K562 (cell line): Measurements from ENCODE around the gene SHC1. TPM values are rescaled to one million over a fixed set of nuclear protein-coding genes. Genes with fewer than 3 reads are reported as not detected.

ENCODE experiments used
- AFF1 ChIP-seq, 2 experiments: fragments of 450-650 bp; IDR thresholded peaks; 2 replicates each; pipeline ENCODE4 v1.6.1; 2018; ENCODE audit warnings: mild to moderate bottlenecking in 2 of 2, low read depth in 1 of 2; ENCODE audit not compliant: partially characterized antibody in 2 of 2
- CEBPB ChIP-seq: fragments of 450-650 bp; IDR thresholded peaks from 2 replicates; pipeline ENCODE4 v1.6.1; 2016; ENCODE audit warnings: missing genetic modification characterization, missing compliant biosample characterization
- EGR1 ChIP-seq: fragments of 450-650 bp; conservative IDR thresholded peaks from 2 replicates; pipeline ENCODE4 v1.6.1; 2017; ENCODE audit warnings: mild to moderate bottlenecking
- NR2F6 ChIP-seq: fragments of 450-650 bp; formaldehyde crosslinking; IDR thresholded peaks from 2 replicates; pipeline ENCODE4 v1.4.0; 2020; ENCODE audit warnings: mild to moderate bottlenecking
- POU5F1 ChIP-seq: fragments of 150-350 bp; IDR thresholded peaks from 2 replicates; pipeline ENCODE4 v1.6.1; 2014; ENCODE audit warnings: borderline replicate concordance, low read length, low read depth, mild to moderate bottlenecking; ENCODE audit not compliant: partially characterized antibody
- RHOXF2B ChIP-seq: fragments of 250-450 bp; sonication (Bioruptor Pico); conservative IDR thresholded peaks from 2 replicates; pipeline ENCODE4 v1.5.1; 2021
- SMAD2 ChIP-seq: fragments of 150-350 bp; IDR thresholded peaks from 2 replicates; pipeline ENCODE4 v1.6.1; 2014; ENCODE audit warnings: low read depth, mild to moderate bottlenecking, low read length
- ZBTB7A ChIP-seq: IDR thresholded peaks from 2 replicates; pipeline ENCODE4 v1.6.1; 2011; ENCODE audit warnings: low read depth, mild to moderate bottlenecking, low read length, moderate library complexity, borderline replicate concordance; ENCODE audit not compliant: control insufficient read depth
- ZNF311 ChIP-seq: fragments of 250-450 bp; sonication (Bioruptor Pico); IDR thresholded peaks from 2 replicates; pipeline ENCODE4 v1.4.0; 2020; ENCODE audit warnings: mild to moderate bottlenecking, moderate library complexity
- polyA plus RNA-seq, 8 experiments: library from polyadenylated mRNA; depleted of rRNA in 4 of 8; stranded (reverse) in 5 of 8; unstranded in 3 of 8; fragments of >200 nt; fragmentation: Nextera tagmentation in 2 of 8; fragmentation: Illumina TruSeq in 1 of 8; extraction: Ambion mirVana in 2 of 8; extraction: Trizol in 1 of 8; gene quantifications; 2 replicates each; pipeline versions ENCODE4 v1.2.1 to v1.2.3, GENCODE V29; 2011 to 2014; ENCODE audit warnings: inconsistent platforms in 1 of 8, missing spikeins in 1 of 8
- total RNA-seq, 7 experiments: library from RNA; depleted of rRNA in 6 of 7; stranded (reverse); fragments of >200 nt in 6 of 7; fragmentation: Illumina TruSeq in 2 of 7; extraction: Trizol in 2 of 7; gene quantifications; 2 replicates each; pipeline versions ENCODE4 v1.2.1 to v1.2.3, GENCODE V29; 2011 to 2021; ENCODE audit warnings: low replicate concordance in 1 of 7
- TF ChIP-seq, protein P1 (sequence below): sonication (generic); IDR thresholded peaks from 2 replicates; pipeline ENCODE4 v1.6.1; 2016
- TF ChIP-seq, protein P2 (sequence below): IDR thresholded peaks from 2 replicates; pipeline ENCODE4 v1.6.1; 2011; ENCODE audit warnings: borderline replicate concordance, low read depth, mild to moderate bottlenecking, moderate library complexity, low read length; ENCODE audit not compliant: insufficient read depth, poor library complexity, severe bottlenecking
- TF ChIP-seq, protein P3 (sequence below): fragments of 150-350 bp; conservative IDR thresholded peaks from 2 replicates; pipeline ENCODE4 v1.6.1; 2014; ENCODE audit warnings: low read length
- TF ChIP-seq, protein P4 (sequence below): fragments of 450-650 bp; IDR thresholded peaks from 2 replicates; pipeline ENCODE4 v1.7.1; 2018; ENCODE audit warnings: mild to moderate bottlenecking, low read depth; ENCODE audit not compliant: partially characterized antibody

The SHC1 gene
- total and polyA plus RNA-seq, 9 of the 15 experiments (the other 6 are each of a cell fraction or from before 2014, with no cell fraction given) = 4.1 to 113 (median 51.9) TPM

- TF ChIP-seq, protein P1, sequence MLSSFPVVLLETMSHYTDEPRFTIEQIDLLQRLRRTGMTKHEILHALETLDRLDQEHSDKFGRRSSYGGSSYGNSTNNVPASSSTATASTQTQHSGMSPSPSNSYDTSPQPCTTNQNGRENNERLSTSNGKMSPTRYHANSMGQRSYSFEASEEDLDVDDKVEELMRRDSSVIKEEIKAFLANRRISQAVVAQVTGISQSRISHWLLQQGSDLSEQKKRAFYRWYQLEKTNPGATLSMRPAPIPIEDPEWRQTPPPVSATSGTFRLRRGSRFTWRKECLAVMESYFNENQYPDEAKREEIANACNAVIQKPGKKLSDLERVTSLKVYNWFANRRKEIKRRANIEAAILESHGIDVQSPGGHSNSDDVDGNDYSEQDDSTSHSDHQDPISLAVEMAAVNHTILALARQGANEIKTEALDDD = no peak
- TF ChIP-seq NR2F6 (no peak), RHOXF2B (CRISPR knock-in tag) (no peak), AFF1 (IDR thresholded peaks at IDR 0.05; ENCODE audit: low read depth in 1 of 2, partially characterized antibody in 2 of 2) (peak in 1 of 2 experiments; percentile 54), ZBTB7A (no peak), SMAD2 (no peak), POU5F1 (no peak), EGR1 (peak; percentile 25; the same call in 1 of the 2 replicates), ZNF311 (CRISPR knock-in tag) (no peak), CEBPB (tag) (no peak)
- TF ChIP-seq, protein P2, sequence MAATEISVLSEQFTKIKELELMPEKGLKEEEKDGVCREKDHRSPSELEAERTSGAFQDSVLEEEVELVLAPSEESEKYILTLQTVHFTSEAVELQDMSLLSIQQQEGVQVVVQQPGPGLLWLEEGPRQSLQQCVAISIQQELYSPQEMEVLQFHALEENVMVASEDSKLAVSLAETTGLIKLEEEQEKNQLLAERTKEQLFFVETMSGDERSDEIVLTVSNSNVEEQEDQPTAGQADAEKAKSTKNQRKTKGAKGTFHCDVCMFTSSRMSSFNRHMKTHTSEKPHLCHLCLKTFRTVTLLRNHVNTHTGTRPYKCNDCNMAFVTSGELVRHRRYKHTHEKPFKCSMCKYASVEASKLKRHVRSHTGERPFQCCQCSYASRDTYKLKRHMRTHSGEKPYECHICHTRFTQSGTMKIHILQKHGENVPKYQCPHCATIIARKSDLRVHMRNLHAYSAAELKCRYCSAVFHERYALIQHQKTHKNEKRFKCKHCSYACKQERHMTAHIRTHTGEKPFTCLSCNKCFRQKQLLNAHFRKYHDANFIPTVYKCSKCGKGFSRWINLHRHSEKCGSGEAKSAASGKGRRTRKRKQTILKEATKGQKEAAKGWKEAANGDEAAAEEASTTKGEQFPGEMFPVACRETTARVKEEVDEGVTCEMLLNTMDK = no peak
- TF ChIP-seq, protein P3, sequence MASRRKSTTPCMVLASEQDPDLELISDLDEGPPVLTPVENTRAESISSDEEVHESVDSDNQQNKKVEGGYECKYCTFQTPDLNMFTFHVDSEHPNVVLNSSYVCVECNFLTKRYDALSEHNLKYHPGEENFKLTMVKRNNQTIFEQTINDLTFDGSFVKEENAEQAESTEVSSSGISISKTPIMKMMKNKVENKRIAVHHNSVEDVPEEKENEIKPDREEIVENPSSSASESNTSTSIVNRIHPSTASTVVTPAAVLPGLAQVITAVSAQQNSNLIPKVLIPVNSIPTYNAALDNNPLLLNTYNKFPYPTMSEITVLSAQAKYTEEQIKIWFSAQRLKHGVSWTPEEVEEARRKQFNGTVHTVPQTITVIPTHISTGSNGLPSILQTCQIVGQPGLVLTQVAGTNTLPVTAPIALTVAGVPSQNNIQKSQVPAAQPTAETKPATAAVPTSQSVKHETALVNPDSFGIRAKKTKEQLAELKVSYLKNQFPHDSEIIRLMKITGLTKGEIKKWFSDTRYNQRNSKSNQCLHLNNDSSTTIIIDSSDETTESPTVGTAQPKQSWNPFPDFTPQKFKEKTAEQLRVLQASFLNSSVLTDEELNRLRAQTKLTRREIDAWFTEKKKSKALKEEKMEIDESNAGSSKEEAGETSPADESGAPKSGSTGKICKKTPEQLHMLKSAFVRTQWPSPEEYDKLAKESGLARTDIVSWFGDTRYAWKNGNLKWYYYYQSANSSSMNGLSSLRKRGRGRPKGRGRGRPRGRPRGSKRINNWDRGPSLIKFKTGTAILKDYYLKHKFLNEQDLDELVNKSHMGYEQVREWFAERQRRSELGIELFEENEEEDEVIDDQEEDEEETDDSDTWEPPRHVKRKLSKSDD = no peak
- TF ChIP-seq, protein P4, sequence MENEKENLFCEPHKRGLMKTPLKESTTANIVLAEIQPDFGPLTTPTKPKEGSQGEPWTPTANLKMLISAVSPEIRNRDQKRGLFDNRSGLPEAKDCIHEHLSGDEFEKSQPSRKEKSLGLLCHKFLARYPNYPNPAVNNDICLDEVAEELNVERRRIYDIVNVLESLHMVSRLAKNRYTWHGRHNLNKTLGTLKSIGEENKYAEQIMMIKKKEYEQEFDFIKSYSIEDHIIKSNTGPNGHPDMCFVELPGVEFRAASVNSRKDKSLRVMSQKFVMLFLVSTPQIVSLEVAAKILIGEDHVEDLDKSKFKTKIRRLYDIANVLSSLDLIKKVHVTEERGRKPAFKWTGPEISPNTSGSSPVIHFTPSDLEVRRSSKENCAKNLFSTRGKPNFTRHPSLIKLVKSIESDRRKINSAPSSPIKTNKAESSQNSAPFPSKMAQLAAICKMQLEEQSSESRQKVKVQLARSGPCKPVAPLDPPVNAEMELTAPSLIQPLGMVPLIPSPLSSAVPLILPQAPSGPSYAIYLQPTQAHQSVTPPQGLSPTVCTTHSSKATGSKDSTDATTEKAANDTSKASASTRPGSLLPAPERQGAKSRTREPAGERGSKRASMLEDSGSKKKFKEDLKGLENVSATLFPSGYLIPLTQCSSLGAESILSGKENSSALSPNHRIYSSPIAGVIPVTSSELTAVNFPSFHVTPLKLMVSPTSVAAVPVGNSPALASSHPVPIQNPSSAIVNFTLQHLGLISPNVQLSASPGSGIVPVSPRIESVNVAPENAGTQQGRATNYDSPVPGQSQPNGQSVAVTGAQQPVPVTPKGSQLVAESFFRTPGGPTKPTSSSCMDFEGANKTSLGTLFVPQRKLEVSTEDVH = no peak
These were observed 43.1 kb upstream of the SHC1 start (continued) for GRCh38 chr1:155013632-155014031.
